Transverse colon (tissue), 4 donors: ENCODE data around the gene MRGPRD. TPM values are rescaled to one million over a fixed set of nuclear protein-coding genes. Genes with fewer than 3 reads are reported as not detected.

Source experiments
- DNase-seq: peaks from one replicate; pipeline ENCODE4 v3.0.0-alpha.2; 2019
- H3K27ac ChIP-seq, 4 donors: fragments of 200-600 bp; sonication (generic); 2 replicates each; pipeline ENCODE4 v1.5.1; 2016 to 2018; ENCODE audit warnings: inconsistent platforms in 4 of 4
- H3K27me3 ChIP-seq: fragments of 200-600 bp; sonication (generic); 2 replicates; pipeline ENCODE4 v1.5.1; 2017; ENCODE audit warnings: inconsistent platforms
- H3K36me3 ChIP-seq, 4 donors: fragments of 200-600 bp; sonication (generic); 2 replicates each; pipeline ENCODE4 v1.5.1; 2017 to 2019; ENCODE audit warnings: inconsistent platforms in 4 of 4
- H3K4me1 ChIP-seq, 4 donors: fragments of 200-600 bp; sonication (generic); 2 replicates each; pipeline ENCODE4 v1.5.1; 2017 to 2020; ENCODE audit warnings: inconsistent platforms in 4 of 4
- H3K4me3 ChIP-seq, 4 donors: fragments of 200-600 bp; sonication (generic); 1 replicate in 1 of 4; 2 replicates in 3 of 4; pipeline versions ENCODE4 v1.5.1 to v1.6.1; 2017 to 2019; ENCODE audit warnings: inconsistent platforms in 4 of 4
- H3K9me3 ChIP-seq, 2 donors: fragments of 200-600 bp; sonication (generic); 2 replicates each; pipeline ENCODE4 v1.5.1; 2017 to 2019; ENCODE audit warnings: inconsistent platforms in 2 of 2
- EP300 ChIP-seq: sonication (generic); formaldehyde crosslinking; IDR thresholded peaks from one replicate; pipeline ENCODE4 v1.6.1; 2017; ENCODE audit warnings: antibody characterized with exemption, low read depth
- POLR2A ChIP-seq: fragments of 450-650 bp; IDR thresholded peaks from one replicate; pipeline ENCODE4 v1.6.1; 2016; ENCODE audit warnings: antibody characterized with exemption, mild to moderate bottlenecking, moderate library complexity
- POLR2AphosphoS5 ChIP-seq, 3 donors: sonication (generic); formaldehyde crosslinking; IDR thresholded peaks; one replicate each; pipeline ENCODE4 v1.6.1; 2016; ENCODE audit warnings: antibody characterized with exemption in 3 of 3
- WGBS, 2 donors: methylation state at CpG; one replicate each; pipeline ENCODE4 v1.1.5; 2018; ENCODE audit warnings: low coverage in 1 of 2; 5-methylcytosine and 5-hydroxymethylcytosine counted together
- in situ Hi-C, 4 donors: fragments of 200-750 bp; cut with MboI; loops; one replicate each; pipeline versions ENCODE4 v1.15.0 to v1.15.1; 2017; ENCODE audit warnings: low sequenced_read_pairs in 3 of 4, low pct_ligation_motif_present in 1 of 4, low pct_unique_long_range_greater_than_20kb in 1 of 4
- intact Hi-C: fragments of 100-400 bp; cut with DNase I; formaldehyde crosslinking; loops from one replicate; pipeline ENCODE4 v1.15.1; 2023; ENCODE audit warnings: low total_unique reads
- total RNA-seq, 4 donors: library from RNA; depleted of rRNA; stranded (reverse); fragments of >200 nt; gene quantifications; one replicate each; pipeline ENCODE4 v1.1.0, GENCODE V29; 2016
- TF ChIP-seq, protein P1 (sequence below), 5 experiments: fragments of 200-600 bp in 3 of 5; fragments of 450-650 bp in 2 of 5; sonication (generic) in 3 of 5; IDR thresholded peaks; 1 replicate in 2 of 5; 2 replicates in 3 of 5; pipeline ENCODE4 v1.5.1; 2016 to 2017; ENCODE audit warnings: antibody characterized with exemption in 5 of 5, inconsistent platforms in 3 of 5, mild to moderate bottlenecking in 2 of 5, moderate library complexity in 1 of 5

MRGPRD gene
- total RNA-seq, 4 donors from 2014 or later, result not detected

- Histone ChIP-seq H3K4me1 (peaks cover 6 to 17% (median 15%) of the 10 kb centered on the region in 4 donors), H3K4me3 (no peak overlapping the region), H3K27ac (no peak overlapping the region), H3K36me3 (no peaks in the 10 kb centered on the region), H3K27me3 (no peaks in the 10 kb centered on the region), H3K9me3 (no peaks in the 10 kb centered on the region)
- 92 to 100% methylated on average over 4 to 30 of the region's 31 CpGs for WGBS, 2 donors
- no peak for DNase-seq
- no peak for TF ChIP-seq EP300
- TF ChIP-seq, protein P1, sequence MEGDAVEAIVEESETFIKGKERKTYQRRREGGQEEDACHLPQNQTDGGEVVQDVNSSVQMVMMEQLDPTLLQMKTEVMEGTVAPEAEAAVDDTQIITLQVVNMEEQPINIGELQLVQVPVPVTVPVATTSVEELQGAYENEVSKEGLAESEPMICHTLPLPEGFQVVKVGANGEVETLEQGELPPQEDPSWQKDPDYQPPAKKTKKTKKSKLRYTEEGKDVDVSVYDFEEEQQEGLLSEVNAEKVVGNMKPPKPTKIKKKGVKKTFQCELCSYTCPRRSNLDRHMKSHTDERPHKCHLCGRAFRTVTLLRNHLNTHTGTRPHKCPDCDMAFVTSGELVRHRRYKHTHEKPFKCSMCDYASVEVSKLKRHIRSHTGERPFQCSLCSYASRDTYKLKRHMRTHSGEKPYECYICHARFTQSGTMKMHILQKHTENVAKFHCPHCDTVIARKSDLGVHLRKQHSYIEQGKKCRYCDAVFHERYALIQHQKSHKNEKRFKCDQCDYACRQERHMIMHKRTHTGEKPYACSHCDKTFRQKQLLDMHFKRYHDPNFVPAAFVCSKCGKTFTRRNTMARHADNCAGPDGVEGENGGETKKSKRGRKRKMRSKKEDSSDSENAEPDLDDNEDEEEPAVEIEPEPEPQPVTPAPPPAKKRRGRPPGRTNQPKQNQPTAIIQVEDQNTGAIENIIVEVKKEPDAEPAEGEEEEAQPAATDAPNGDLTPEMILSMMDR (IDR thresholded peaks at IDR 0.05), result no peak
- TF ChIP-seq POLR2AphosphoS5 (IDR thresholded peaks at IDR 0.05), result no peak
- TF ChIP-seq POLR2A, result no peak
- in situ Hi-C loops, result no loop called here
- intact Hi-C loops, result loop anchor here (5.0 kb wide), 1 partner anchor 802 kb away; no protein-coding TSS in a partner anchor
Measured at GRCh38 chr11:68959465-68960293, 21.1 kb downstream of the MRGPRD start.

- TF ChIP-seq POLR2AphosphoS5 (IDR thresholded peaks at IDR 0.05) (no peak), POLR2A (no peak), EP300 (no peak)
- TF ChIP-seq, protein P1 (IDR thresholded peaks at IDR 0.05), result no peak
- no peak overlapping the region for H3K27ac ChIP-seq
- no peak overlapping the region for H3K4me3 ChIP-seq
- in situ Hi-C loops (no loop called here), intact Hi-C loops (no loop called here)
- 40 to 89% methylated on average over 1 to 9 of the region's 9 CpGs for WGBS, 2 donors
- no peaks in the 10 kb centered on the region for H3K27me3 ChIP-seq
- no peaks in the 10 kb centered on the region for H3K9me3 ChIP-seq
- H3K4me1 ChIP-seq, result peaks cover 6 to 17% (median 15%) of the 10 kb centered on the region in 4 donors
- no peaks in the 10 kb centered on the region for H3K36me3 ChIP-seq
- DNase-seq, result no peak
Measured at GRCh38 chr11:68958211-68958610, 22.6 kb downstream of the MRGPRD start.

GRCh38 chr11:68956547-68957254 is 24.1 kb downstream of the MRGPRD start:
- TF ChIP-seq POLR2AphosphoS5 (IDR thresholded peaks at IDR 0.05) (no peak), POLR2A (no peak), EP300 (no peak)
- TF ChIP-seq, protein P1 (IDR thresholded peaks at IDR 0.05), result no peak
- H3K4me3 ChIP-seq, result no peak overlapping the region
- no peaks in the 10 kb centered on the region for H3K9me3 ChIP-seq
- 73% methylated on average over 12 of the region's 12 CpGs; no CpG with 5 or more reads in 1 of the 2 donors for WGBS, 2 donors
- no peaks in the 10 kb centered on the region for H3K27me3 ChIP-seq
- H3K36me3 ChIP-seq, result no peaks in the 10 kb centered on the region
- peaks cover 6 to 17% (median 15%) of the 10 kb centered on the region in 4 donors for H3K4me1 ChIP-seq
- peak overlapping the region; percentile 41 to 85 (median 64) for H3K27ac ChIP-seq
- intact Hi-C loops (no loop called here), in situ Hi-C loops (no loop called here)
- no peak for DNase-seq

GRCh38 chr11:68956142-68956541 is 24.6 kb downstream of the MRGPRD start:
- WGBS, 2 donors, result 10% methylated on average over 12 of the region's 12 CpGs; no CpG with 5 or more reads in 1 of the 2 donors
- intact Hi-C loops, result no loop called here
- no peaks in the 10 kb centered on the region for H3K9me3 ChIP-seq
- no peaks in the 10 kb centered on the region for H3K36me3 ChIP-seq
- H3K27me3 ChIP-seq, result no peaks in the 10 kb centered on the region
- TF ChIP-seq, protein P1 (IDR thresholded peaks at IDR 0.05), result peak in 2 of 5 experiments; percentile 12
- TF ChIP-seq POLR2A, result no peak
- peak overlapping the region; percentile 41 to 85 (median 64) for H3K27ac ChIP-seq
- in situ Hi-C loops, result no loop called here
- no peak overlapping the region for H3K4me3 ChIP-seq
- no peak for DNase-seq
- H3K4me1 ChIP-seq, result peaks cover 6 to 17% (median 15%) of the 10 kb centered on the region in 4 donors
